HG02610 (cell line): ENCODE measurements around the gene TCERG1.

ENCODE experiments used
- ATAC-seq: cut with Tn5 transposase; IDR thresholded peaks from one replicate; pipeline ENCODE4 v1.9.1; 2021; ENCODE audit warnings: mild to moderate bottlenecking, moderate library complexity; ENCODE audit not compliant: unreplicated experiment

TCERG1 gene

GRCh38 chr5:146446861-146447733 is at the start of gene TCERG1:
Gene TCERG1, plus strand, starts transcription at chr5:146447333. Its CDS starts 17 bp downstream, at chr5:146447350.
- ATAC-seq = peak; percentile 97

- ATAC-seq = no peak
Observed at GRCh38 chr5:146398826-146399225, 48.3 kb upstream of the TCERG1 start.

- no peak for ATAC-seq
Observed at GRCh38 chr5:146399481-146399880, 47.7 kb upstream of the TCERG1 start.

GRCh38 chr5:146400201-146400600 is 46.9 kb upstream of the TCERG1 start:
- no peak for ATAC-seq

- no peak for ATAC-seq
Observed at GRCh38 chr5:146401021-146401420, 46.1 kb upstream of the TCERG1 start.

GRCh38 chr5:146402949-146403348 is 44.2 kb upstream of the TCERG1 start:
- ATAC-seq = no peak

GRCh38 chr5:146409054-146409671 is 38.0 kb upstream of the TCERG1 start:
- no peak for ATAC-seq

GRCh38 chr5:146410272-146410671 is 36.9 kb upstream of the TCERG1 start:
- ATAC-seq = no peak

- ATAC-seq = no peak
Observed at GRCh38 chr5:146419696-146420095, 27.4 kb upstream of the TCERG1 start.

- ATAC-seq = no peak
Observed at GRCh38 chr5:146425023-146425422, 22.1 kb upstream of the TCERG1 start.

- ATAC-seq = no peak
Observed at GRCh38 chr5:146426305-146426704, 20.8 kb upstream of the TCERG1 start.

- ATAC-seq = no peak
Observed at GRCh38 chr5:146426853-146427618, 20.1 kb upstream of the TCERG1 start.

GRCh38 chr5:146427619-146427997 is 19.5 kb upstream of the TCERG1 start:
- no peak for ATAC-seq

GRCh38 chr5:146428658-146429057 is 18.5 kb upstream of the TCERG1 start:
- no peak for ATAC-seq

GRCh38 chr5:146440353-146440752 is 6.8 kb upstream of the TCERG1 start:
- ATAC-seq = no peak

- ATAC-seq = no peak
Observed at GRCh38 chr5:146440870-146441495, 6.2 kb upstream of the TCERG1 start.

- ATAC-seq = no peak
Observed at GRCh38 chr5:146441896-146442295, 5.2 kb upstream of the TCERG1 start.

- peak; percentile 21 for ATAC-seq
Observed at GRCh38 chr5:146447734-146448380, 724 bp downstream of the TCERG1 start.

GRCh38 chr5:146448783-146449519 is 1.8 kb downstream of the TCERG1 start:
- no peak for ATAC-seq

GRCh38 chr5:146450002-146450401 is 2.9 kb downstream of the TCERG1 start:
- ATAC-seq = no peak
